Activated effector memory CD4-positive, alpha-beta T cell treated with anti-CD3 and anti-CD28 coated beads, Interleukin-2, amount 50 U/mL, for 16 hours (primary cell): ENCODE measurements around the gene KIAA1328.
A peak's percentile ranks its signal among the peaks of the same experiment; 100 is the strongest.

Source experiments
- DNase-seq: peaks from one replicate; pipeline ENCODE4 v3.0.0-alpha.2; 2020

Gene KIAA1328

GRCh38 chr18:37231251-37231650 lies 402.3 kb downstream of the KIAA1328 start:
- no peak for DNase-seq

- DNase-seq: no peak
Measured at GRCh38 chr18:37235583-37235982, 406.7 kb downstream of the KIAA1328 start.

- DNase-seq: no peak
Measured at GRCh38 chr18:37238282-37239108, 409.6 kb downstream of the KIAA1328 start.

GRCh38 chr18:37242091-37242490 lies 413.2 kb downstream of the KIAA1328 start:
- no peak for DNase-seq

- no peak for DNase-seq
Measured at GRCh38 chr18:37242826-37243560, 414.1 kb downstream of the KIAA1328 start.

- DNase-seq: no peak
Measured at GRCh38 chr18:37243741-37244140, 414.8 kb downstream of the KIAA1328 start.

GRCh38 chr18:37244618-37245017 lies 415.7 kb downstream of the KIAA1328 start:
- DNase-seq: no peak

- no peak for DNase-seq
Measured at GRCh38 chr18:37246779-37247340, 417.9 kb downstream of the KIAA1328 start.

- no peak for DNase-seq
Measured at GRCh38 chr18:37247497-37248161, 418.7 kb downstream of the KIAA1328 start.

GRCh38 chr18:37248281-37248680 lies 419.4 kb downstream of the KIAA1328 start:
- DNase-seq: no peak

- DNase-seq: no peak
Measured at GRCh38 chr18:37249171-37249886, 420.4 kb downstream of the KIAA1328 start.

GRCh38 chr18:37249895-37250618 lies 421.1 kb downstream of the KIAA1328 start:
- DNase-seq: no peak

GRCh38 chr18:37251679-37252078 lies 422.8 kb downstream of the KIAA1328 start:
- peak; percentile 30 for DNase-seq

GRCh38 chr18:37252342-37252741 lies 423.4 kb downstream of the KIAA1328 start:
- peak; percentile 41 for DNase-seq

- DNase-seq: peak; percentile 21
Measured at GRCh38 chr18:37252854-37253393, 424.0 kb downstream of the KIAA1328 start.

- peak; percentile 55 for DNase-seq
Measured at GRCh38 chr18:37253394-37254235, 424.7 kb downstream of the KIAA1328 start.

- DNase-seq: no peak
Measured at GRCh38 chr18:37254236-37254754, 425.4 kb downstream of the KIAA1328 start.

GRCh38 chr18:37254973-37255372 lies 426.0 kb downstream of the KIAA1328 start:
- no peak for DNase-seq

GRCh38 chr18:37258131-37258530 lies 429.2 kb downstream of the KIAA1328 start:
- no peak for DNase-seq

- no peak for DNase-seq
Measured at GRCh38 chr18:37258819-37259218, 429.9 kb downstream of the KIAA1328 start.
